ENCODE data around the gene TMEM128. TPM values are rescaled to one million over a fixed set of nuclear protein-coding genes. Genes with fewer than 3 reads are reported as not detected.

Gene TMEM128
- total RNA-seq, 1 experiment from 2014 or later: 19.0 TPM

GRCh38 chr4:4293279-4293678 is 45.3 kb upstream of the TMEM128 start:
- Mint-ChIP-seq H3K9me3 (ENCODE audit: unreplicated experiment) (peaks cover 20% of the 10 kb centered on the region), H3K36me3 (ENCODE audit: insufficient read depth, unreplicated experiment) (peaks cover 17% of the 10 kb centered on the region), H3K27ac (ENCODE audit: unreplicated experiment) (no peak overlapping the region), H3K4me1 (ENCODE audit: low read depth, unreplicated experiment) (peaks cover 10% of the 10 kb centered on the region), H3K4me3 (ENCODE audit: unreplicated experiment) (no peak overlapping the region), H3K27me3 (ENCODE audit: insufficient read depth, unreplicated experiment) (no peaks in the 10 kb centered on the region)
- no peak for TF ChIP-seq CTCF (IDR thresholded peaks at IDR 0.05; ENCODE audit: insufficient read depth in 1 of 2, low read depth in 1 of 2, low read length in 1 of 2, severe bottlenecking in 1 of 2, unreplicated experiment in 1 of 2)
- H3K36me3 ChIP-seq (ENCODE audit: control insufficient read depth, insufficient read depth, low read length): no peaks in the 10 kb centered on the region
- ChIA-PET POLR2A (no interaction called here), CTCF (no interaction called here)
- BruUV-seq (replicated peaks): no TSS peak
- intact Hi-C loops (cut with micrococcal nuclease; ENCODE audit: unreplicated experiment): no loop called here
- H3K4me1 ChIP-seq: 0 out of 2 replicates have a peak, but pooled peaks cover 3% of the 10 kb centered on the region
- no peaks in the 10 kb centered on the region for H3K9me3 ChIP-seq
- no peaks in the 10 kb centered on the region for H3K27me3 ChIP-seq (replicated peaks; ENCODE audit: control insufficient read depth, insufficient read depth, low read length)
- H3K4me3 ChIP-seq (ENCODE audit: low read depth, low read length): no peak overlapping the region
- no peak for DNase-seq

DNA sequence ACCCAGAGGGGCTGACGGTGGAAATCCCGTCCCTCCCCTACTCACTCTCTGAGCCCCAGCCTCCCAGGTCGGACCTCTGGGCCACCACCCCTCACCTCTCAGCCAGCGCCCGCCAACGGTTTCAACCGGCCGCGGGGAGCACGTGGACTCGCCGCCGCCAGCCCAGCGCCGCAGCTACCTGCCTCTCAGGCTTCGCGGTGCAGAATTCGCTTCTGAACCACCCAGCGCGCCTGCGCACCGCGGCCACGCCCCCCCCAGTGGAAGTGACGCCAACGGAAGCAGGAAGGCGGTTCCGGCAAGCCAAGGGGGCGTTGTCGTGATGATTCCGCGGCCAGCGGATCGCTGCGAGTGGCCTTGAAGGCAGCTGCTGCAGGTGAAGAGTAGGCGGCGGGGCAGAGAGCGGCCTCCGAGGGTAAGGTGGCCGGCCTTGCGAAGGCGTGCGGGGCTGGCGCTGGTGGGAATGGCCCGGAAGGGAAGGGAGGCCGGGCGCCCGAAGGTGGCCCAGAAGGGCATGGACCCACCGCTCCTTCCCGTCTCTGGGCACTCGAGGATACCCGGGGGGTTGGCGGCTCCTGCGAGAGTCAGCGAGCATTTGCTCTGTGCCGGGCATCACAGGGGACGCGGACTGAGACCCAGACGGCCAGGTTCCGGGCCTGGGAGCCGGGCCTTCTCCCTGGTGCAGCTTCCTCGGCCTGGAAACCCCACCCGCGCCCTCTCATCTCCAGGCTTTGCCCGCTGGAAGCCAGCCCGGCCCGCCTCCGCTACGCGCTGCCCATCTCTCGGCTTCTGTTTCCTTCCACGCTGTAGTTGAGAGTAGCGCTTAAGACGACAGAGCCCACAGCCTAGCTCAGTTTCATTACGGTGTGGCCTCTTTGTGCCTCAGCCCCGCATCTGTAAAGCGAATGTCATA is 42.2 kb upstream of the TMEM128 start, which contains the start of the genes LYAR and ZBTB49:
Gene LYAR (minus strand): TSS at position 214 of the 910 bp plus-strand sequence. CDS start 6,412 bp downstream, outside the sequence.
Gene ZBTB49 (plus strand): TSS at position 311 of the 910 bp plus-strand sequence. CDS start 9,695 bp downstream, outside the sequence.
- Mint-ChIP-seq H3K27me3 (ENCODE audit: insufficient read depth, unreplicated experiment) (no peaks in the 10 kb centered on the region), H3K36me3 (ENCODE audit: insufficient read depth, unreplicated experiment) (peaks cover 26% of the 10 kb centered on the region), H3K9me3 (ENCODE audit: unreplicated experiment) (peaks cover 3% of the 10 kb centered on the region), H3K4me3 (ENCODE audit: unreplicated experiment) (peak within 1 kb of the TSS; percentile 97), H3K4me1 (ENCODE audit: low read depth, unreplicated experiment) (peaks cover 10% of the 10 kb centered on the region), H3K27ac (ENCODE audit: unreplicated experiment) (peak within 1 kb of the TSS; percentile 90)
- intact Hi-C loops (cut with micrococcal nuclease; ENCODE audit: unreplicated experiment): no loop called here
- Histone ChIP-seq H3K9me3 (no peaks in the 10 kb centered on the region), H3K27me3 (replicated peaks; ENCODE audit: control insufficient read depth, insufficient read depth, low read length) (no peaks in the 10 kb centered on the region), H3K4me1 (0 out of 2 replicates have a peak, but pooled peaks cover 3% of the 10 kb centered on the region), H3K36me3 (ENCODE audit: control insufficient read depth, insufficient read depth, low read length) (peaks cover 1% of the 10 kb centered on the region; the same call in 1 of the 2 replicates), H3K4me3 (ENCODE audit: low read depth, low read length) (peak within 1 kb of the TSS; percentile 96)
- ChIA-PET CTCF (interaction anchor here (0.6 kb wide), 1 partner anchor 107 kb away, joined by 3 read pairs; no protein-coding TSS in a partner anchor), POLR2A (interaction anchor here (0.6 to 0.7 kb wide), 3 partner anchors 9 to 1224 kb away, joined by 3 read pairs; no protein-coding TSS in a partner anchor)
- DNase-seq: peak; percentile 93 to 96
- TF ChIP-seq CTCF (IDR thresholded peaks at IDR 0.05; ENCODE audit: insufficient read depth in 1 of 2, low read depth in 1 of 2, low read length in 1 of 2, severe bottlenecking in 1 of 2, unreplicated experiment in 1 of 2): no peak
- no TSS peak for BruUV-seq (replicated peaks)

DNA sequence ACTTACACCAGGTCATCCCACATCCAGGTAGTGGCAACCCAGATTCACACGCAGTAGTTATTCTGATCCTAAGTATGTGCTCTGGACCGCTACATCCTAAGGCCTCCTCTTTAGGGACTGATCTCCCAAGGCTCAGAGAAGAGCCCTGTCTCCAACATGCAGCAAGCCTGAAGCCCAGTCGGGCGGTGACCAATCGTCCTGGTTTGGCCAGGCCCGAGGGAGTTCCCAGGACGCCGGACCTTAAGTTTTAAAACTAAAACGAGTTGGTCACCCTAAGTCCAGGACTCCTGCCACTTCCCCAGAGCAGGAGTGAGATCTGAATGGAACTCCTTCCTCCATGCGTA is 41.5 kb upstream of the TMEM128 start:
- CTCF ChIA-PET: interaction anchor here (0.6 kb wide), 1 partner anchor 106 kb away, joined by 3 read pairs; no protein-coding TSS in a partner anchor
- H3K27me3 Mint-ChIP-seq (ENCODE audit: insufficient read depth, unreplicated experiment): no peaks in the 10 kb centered on the region
- Histone ChIP-seq H3K9me3 (no peaks in the 10 kb centered on the region), H3K4me3 (ENCODE audit: low read depth, low read length) (peak overlapping the region; percentile 96), H3K4me1 (0 out of 2 replicates have a peak, but pooled peaks cover 3% of the 10 kb centered on the region), H3K36me3 (ENCODE audit: control insufficient read depth, insufficient read depth, low read length) (peaks cover 1% of the 10 kb centered on the region; the same call in 1 of the 2 replicates), H3K27me3 (replicated peaks; ENCODE audit: control insufficient read depth, insufficient read depth, low read length) (no peaks in the 10 kb centered on the region)
- no peaks in the 10 kb centered on the region for H3K9me3 Mint-ChIP-seq (ENCODE audit: unreplicated experiment)
- DNase-seq: no peak
- TSS peak; percentile 67 for BruUV-seq (replicated peaks)
- H3K4me1 Mint-ChIP-seq (ENCODE audit: low read depth, unreplicated experiment): peaks cover 10% of the 10 kb centered on the region
- POLR2A ChIA-PET: interaction anchor here (0.6 to 0.7 kb wide), 2 partner anchors 9 to 95 kb away, joined by 3 read pairs; no protein-coding TSS in a partner anchor
- peaks cover 31% of the 10 kb centered on the region for H3K36me3 Mint-ChIP-seq (ENCODE audit: insufficient read depth, unreplicated experiment)
- intact Hi-C loops (cut with micrococcal nuclease; ENCODE audit: unreplicated experiment): no loop called here
- TF ChIP-seq CTCF (IDR thresholded peaks at IDR 0.05; ENCODE audit: insufficient read depth in 1 of 2, low read depth in 1 of 2, low read length in 1 of 2, severe bottlenecking in 1 of 2, unreplicated experiment in 1 of 2): no peak
- H3K27ac Mint-ChIP-seq (ENCODE audit: unreplicated experiment): peak overlapping the region; percentile 90
- peak overlapping the region; percentile 97 for H3K4me3 Mint-ChIP-seq (ENCODE audit: unreplicated experiment)
